ENCODE measurements around the gene STPG4.

Gene STPG4

DNA sequence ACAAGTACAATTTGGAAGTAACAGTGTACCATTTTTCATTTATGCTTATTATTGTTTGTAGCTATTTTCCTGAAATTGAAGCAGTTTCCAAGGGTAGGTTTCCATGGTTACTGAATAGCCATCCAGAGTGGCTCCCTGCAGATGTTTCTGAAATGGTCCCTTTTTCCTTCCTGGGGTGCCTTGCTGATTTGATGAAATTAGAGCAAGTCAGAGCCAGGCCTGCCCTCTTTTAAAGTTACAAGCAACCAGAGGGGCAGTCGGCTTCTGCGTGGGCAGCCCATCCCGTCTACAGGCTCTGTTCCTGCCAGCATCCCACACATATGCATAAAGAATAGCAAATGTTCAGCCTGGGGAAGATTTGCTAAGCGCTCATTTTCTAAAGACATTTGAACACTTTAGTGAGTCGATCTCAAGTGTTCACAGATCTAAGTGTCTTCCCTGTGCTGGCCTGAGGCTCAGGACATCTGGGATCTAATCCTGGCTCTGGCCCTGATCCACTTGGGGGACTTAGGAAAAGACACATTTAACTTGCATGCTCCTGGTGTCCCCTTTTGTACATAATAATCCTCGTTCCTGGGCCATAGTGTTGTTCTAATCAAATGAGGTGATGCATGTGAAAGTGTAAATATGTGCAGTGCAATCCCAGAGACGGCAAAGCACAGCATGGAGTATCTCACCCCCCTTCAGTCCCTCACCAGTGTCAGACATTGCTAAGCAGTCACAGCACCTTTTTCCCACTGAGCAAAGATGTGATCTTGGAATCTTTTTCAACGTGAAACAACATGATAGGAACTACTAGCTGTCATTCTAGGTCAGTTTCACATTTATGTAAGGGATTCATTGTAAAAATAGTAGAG, 92.2 kb downstream of the STPG4 start:
- no peak for ATAC-seq (ENCODE audit: low read depth)
- Histone ChIP-seq H3K36me3 (ENCODE audit: low read depth) (peaks cover 19% of the 10 kb centered on the region), H3K9me3 (ENCODE audit: severe bottlenecking) (no peaks in the 10 kb centered on the region), H3K27ac (ENCODE audit: poor library complexity, severe bottlenecking) (no peak overlapping the region), H3K27me3 (ENCODE audit: insufficient read depth, poor library complexity, severe bottlenecking) (no peaks in the 10 kb centered on the region), H3K4me1 (ENCODE audit: insufficient read depth, poor library complexity, severe bottlenecking) (peaks cover 15% of the 10 kb centered on the region), H3K4me3 (ENCODE audit: severe bottlenecking) (no peak overlapping the region)
- no peak for TF ChIP-seq CTCF (IDR thresholded peaks at IDR 0.05; ENCODE audit: poor library complexity, severe bottlenecking)
- no peak for DNase-seq (ENCODE audit: low spot score)

- Histone ChIP-seq H3K4me1 (ENCODE audit: insufficient read depth, poor library complexity, severe bottlenecking) (peaks cover 15% of the 10 kb centered on the region), H3K27ac (ENCODE audit: poor library complexity, severe bottlenecking) (no peak overlapping the region), H3K36me3 (ENCODE audit: low read depth) (peaks cover 15% of the 10 kb centered on the region), H3K27me3 (ENCODE audit: insufficient read depth, poor library complexity, severe bottlenecking) (no peaks in the 10 kb centered on the region), H3K4me3 (ENCODE audit: severe bottlenecking) (no peak overlapping the region), H3K9me3 (ENCODE audit: severe bottlenecking) (no peaks in the 10 kb centered on the region)
- no peak for TF ChIP-seq CTCF (IDR thresholded peaks at IDR 0.05; ENCODE audit: poor library complexity, severe bottlenecking)
- no peak for ATAC-seq (ENCODE audit: low read depth)
- no peak for DNase-seq (ENCODE audit: low spot score)
Observed at GRCh38 chr2:47061944-47062678, 93.0 kb downstream of the STPG4 start.

DNA sequence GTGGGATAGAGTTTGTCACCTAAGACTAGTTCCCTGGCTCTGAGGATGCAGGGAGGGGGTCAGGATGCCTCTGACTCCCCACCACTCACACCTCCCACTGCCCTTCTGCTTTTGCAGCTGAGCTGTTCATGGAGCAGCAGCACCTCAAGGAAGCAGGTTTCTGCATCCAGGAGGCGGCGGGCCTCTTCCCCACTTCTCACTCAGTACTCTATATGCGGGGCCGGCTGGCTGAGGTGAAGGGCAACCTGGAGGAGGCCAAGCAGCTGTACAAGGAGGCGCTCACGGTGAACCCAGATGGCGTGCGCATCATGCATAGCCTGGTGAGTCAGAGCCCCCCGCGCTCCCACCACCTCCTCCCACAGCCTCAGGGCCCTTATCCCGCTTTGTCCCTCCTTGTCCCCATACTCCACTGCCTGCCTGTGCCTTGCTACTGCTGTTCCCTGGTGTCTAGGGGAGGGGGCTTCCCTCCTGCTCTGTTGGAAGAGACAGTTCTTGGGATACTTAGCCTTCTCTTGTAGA, 94.4 kb downstream of the STPG4 start:
- H3K4me1 ChIP-seq (ENCODE audit: insufficient read depth, poor library complexity, severe bottlenecking), result peaks cover 7% of the 10 kb centered on the region
- TF ChIP-seq CTCF (IDR thresholded peaks at IDR 0.05; ENCODE audit: poor library complexity, severe bottlenecking), result no peak
- peaks cover 11% of the 10 kb centered on the region; the same call in 1 of the 2 replicates for H3K36me3 ChIP-seq (ENCODE audit: low read depth)

GRCh38 chr2:47058003-47058931, 96.8 kb downstream of the STPG4 start:
- H3K4me3 ChIP-seq (ENCODE audit: severe bottlenecking), result no peak overlapping the region
- no peaks in the 10 kb centered on the region for H3K4me1 ChIP-seq (ENCODE audit: insufficient read depth, poor library complexity, severe bottlenecking)
- DNase-seq (ENCODE audit: low spot score), result no peak
- H3K27ac ChIP-seq (ENCODE audit: poor library complexity, severe bottlenecking), result no peak overlapping the region
- peaks cover 11% of the 10 kb centered on the region for H3K36me3 ChIP-seq (ENCODE audit: low read depth)
- no peaks in the 10 kb centered on the region for H3K27me3 ChIP-seq (ENCODE audit: insufficient read depth, poor library complexity, severe bottlenecking)
- TF ChIP-seq CTCF (IDR thresholded peaks at IDR 0.05; ENCODE audit: poor library complexity, severe bottlenecking), result no peak
- ATAC-seq (ENCODE audit: low read depth), result no peak
- no peaks in the 10 kb centered on the region for H3K9me3 ChIP-seq (ENCODE audit: severe bottlenecking)

More for the DNA sequence above, 94.4 kb downstream of the STPG4 start:
- Histone ChIP-seq H3K4me3 (ENCODE audit: severe bottlenecking) (no peak overlapping the region), H3K27ac (ENCODE audit: poor library complexity, severe bottlenecking) (no peak overlapping the region), H3K27me3 (ENCODE audit: insufficient read depth, poor library complexity, severe bottlenecking) (no peaks in the 10 kb centered on the region), H3K9me3 (ENCODE audit: severe bottlenecking) (no peaks in the 10 kb centered on the region)
- ATAC-seq (ENCODE audit: low read depth) (no peak), DNase-seq (ENCODE audit: low spot score) (no peak)

Measured in RWPE2 (cell line).